ENCODE data around the gene ATP8A2.

ATP8A2 gene

DNA sequence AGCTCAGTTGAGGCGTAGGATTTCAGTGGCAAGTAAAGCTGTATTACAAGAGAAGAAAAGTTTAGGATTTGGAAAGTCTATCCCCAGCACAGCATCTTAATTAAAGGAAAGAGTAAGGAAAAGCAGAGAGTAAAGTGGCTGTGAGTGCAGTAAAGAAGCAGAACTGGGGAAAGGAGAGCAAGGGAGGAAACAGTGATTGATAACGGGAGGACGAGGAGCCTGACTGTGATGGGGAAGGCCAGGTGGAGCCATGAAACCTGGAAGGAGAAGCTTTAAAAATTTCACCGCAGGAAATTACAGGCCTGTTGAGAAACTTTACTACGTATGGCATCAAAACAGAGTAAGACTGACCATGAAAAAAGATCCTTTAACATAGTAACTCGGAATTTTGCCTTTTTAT is 504.5 kb downstream of the ATP8A2 start:
- no peak for DNase-seq (ENCODE audit: low read depth)
- H3K4me3 ChIP-seq (replicated peaks; ENCODE audit: low read depth, low read length) = no peak overlapping the region
- TF ChIP-seq, protein P1, sequence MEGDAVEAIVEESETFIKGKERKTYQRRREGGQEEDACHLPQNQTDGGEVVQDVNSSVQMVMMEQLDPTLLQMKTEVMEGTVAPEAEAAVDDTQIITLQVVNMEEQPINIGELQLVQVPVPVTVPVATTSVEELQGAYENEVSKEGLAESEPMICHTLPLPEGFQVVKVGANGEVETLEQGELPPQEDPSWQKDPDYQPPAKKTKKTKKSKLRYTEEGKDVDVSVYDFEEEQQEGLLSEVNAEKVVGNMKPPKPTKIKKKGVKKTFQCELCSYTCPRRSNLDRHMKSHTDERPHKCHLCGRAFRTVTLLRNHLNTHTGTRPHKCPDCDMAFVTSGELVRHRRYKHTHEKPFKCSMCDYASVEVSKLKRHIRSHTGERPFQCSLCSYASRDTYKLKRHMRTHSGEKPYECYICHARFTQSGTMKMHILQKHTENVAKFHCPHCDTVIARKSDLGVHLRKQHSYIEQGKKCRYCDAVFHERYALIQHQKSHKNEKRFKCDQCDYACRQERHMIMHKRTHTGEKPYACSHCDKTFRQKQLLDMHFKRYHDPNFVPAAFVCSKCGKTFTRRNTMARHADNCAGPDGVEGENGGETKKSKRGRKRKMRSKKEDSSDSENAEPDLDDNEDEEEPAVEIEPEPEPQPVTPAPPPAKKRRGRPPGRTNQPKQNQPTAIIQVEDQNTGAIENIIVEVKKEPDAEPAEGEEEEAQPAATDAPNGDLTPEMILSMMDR (IDR thresholded peaks at IDR 0.05; ENCODE audit: low read length, missing control alignments) = no peak

DNA sequence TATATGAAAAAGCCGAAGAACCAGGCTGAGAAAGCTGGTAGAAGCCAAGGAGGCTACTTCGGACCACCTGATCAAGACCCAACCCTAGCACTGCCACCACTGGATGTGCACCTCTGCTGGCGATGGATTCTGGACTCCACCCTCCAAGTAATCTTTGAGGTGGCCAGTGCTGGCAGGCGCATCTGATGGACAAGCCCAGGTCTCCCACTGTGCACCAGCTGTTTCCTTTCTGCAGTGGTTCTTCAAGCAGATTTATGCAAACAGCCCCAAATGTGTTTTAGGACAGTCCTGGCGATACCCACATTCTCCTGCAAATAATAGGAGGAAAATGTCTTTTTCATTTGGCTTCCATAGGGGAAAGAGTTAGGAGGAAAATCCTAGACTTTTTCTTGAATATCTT is 507.7 kb downstream of the ATP8A2 start:
- no peak for DNase-seq (ENCODE audit: low read depth)
- H3K4me3 ChIP-seq (replicated peaks; ENCODE audit: low read depth, low read length) = no peak overlapping the region
- TF ChIP-seq, protein P1 (IDR thresholded peaks at IDR 0.05; ENCODE audit: low read length, missing control alignments) = no peak

DNA sequence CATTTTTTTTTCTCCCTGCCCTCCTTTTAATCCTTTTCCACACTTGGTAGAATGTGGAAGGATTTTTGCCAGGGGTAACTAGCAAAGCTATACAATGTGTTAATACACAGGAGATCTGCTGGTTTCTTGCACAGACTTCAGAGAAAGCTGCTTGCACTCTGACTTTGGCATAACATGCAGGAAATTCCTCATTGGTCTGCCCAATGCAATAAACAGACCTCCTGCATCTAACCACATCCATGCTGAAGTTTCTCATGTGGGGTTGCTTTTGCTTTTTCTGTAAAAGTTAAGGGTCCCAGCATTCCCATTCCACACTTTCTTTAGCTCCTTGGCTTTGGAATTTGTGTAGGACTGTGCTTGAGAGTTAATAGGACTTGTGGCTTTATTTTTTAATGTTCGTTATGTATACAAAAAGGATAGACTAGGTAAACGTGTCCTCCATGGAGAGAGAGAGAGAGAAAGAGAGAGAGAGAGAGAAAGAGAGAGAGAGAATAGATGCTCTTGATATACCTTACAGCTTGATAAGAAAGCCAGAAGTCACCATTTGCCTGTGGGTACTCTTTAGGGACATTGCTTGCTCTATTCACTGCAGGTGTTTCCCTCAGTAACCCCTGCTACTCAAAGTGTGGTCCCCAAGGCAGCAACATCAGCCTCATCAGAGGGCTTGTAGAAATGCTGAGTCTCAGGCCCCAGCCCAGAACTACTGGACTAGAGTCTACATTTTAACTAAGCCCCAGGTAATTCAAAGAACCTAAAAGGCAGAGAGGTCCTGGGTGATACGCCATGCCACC is 509.6 kb downstream of the ATP8A2 start:
- no peak for DNase-seq (ENCODE audit: low read depth)
- TF ChIP-seq, protein P1 (IDR thresholded peaks at IDR 0.05; ENCODE audit: low read length, missing control alignments) = no peak
- no peak overlapping the region for H3K4me3 ChIP-seq (replicated peaks; ENCODE audit: low read depth, low read length)

DNA sequence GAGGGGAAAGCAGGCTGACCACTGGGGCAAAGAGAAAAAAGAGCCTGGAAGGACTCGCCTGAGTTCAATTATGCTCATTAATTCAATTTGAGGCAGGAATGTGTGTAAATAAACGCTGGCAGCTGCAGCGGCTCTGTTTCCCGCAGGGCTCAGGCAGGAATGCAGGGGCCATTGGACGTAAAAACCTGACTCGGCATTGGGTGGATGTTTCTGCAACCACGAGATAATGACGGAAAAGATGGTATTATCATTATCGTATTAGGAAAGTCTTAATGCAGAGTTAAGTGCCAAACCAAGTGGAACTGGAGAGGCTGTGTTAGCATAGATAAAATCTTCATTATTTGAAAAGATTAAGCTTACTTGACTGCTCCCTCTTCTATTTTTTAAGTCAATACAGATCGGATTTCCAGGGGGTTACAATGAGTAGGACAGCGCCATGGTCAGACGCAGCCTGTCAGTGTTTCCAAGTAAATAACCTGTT is 510.2 kb downstream of the ATP8A2 start:
- no peak overlapping the region for H3K4me3 ChIP-seq (replicated peaks; ENCODE audit: low read depth, low read length)
- no peak for DNase-seq (ENCODE audit: low read depth)
- TF ChIP-seq, protein P1 (IDR thresholded peaks at IDR 0.05; ENCODE audit: low read length, missing control alignments) = no peak

DNA sequence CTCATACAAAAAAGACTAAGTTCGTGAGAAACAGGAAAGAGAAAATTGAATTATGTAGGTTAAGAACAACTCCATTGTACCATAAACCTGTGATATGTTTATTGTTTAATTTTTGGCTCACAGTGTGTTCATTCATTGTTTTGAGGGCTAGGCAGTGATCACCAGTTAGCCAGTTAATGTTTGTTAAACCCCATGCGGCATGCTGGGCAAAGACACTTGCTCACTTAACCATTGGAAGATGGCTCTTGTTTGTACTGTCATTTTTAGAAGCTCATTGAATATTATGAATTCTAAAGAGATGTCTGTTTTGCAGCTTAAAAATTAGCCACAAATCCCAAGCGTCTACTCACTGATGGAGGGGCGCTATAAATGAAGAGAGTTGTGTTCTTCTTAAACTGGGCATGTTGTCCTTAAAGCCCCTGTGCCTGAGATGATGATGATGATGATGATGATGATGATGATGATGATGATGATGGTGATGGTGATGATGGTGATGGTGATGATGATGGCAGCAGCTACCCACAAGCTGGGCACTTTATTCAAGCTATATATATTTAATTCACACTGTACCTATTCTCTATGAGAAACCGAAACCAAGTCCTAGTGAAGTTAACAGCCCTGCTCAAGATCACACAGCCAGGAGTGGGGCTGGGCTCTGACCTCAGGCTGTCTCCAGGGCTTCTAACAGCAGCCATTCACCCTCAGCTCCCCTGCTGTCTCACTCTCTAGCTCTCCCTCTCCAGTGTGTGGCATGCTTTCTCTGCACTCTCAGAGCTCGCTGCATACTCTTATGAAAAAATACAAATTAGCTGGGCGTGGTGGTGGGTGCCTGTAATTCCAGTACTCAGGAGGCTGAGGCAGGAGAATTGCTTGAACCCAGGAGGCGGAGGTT is 510.9 kb downstream of the ATP8A2 start:
- DNase-seq (ENCODE audit: low read depth) = no peak

DNA sequence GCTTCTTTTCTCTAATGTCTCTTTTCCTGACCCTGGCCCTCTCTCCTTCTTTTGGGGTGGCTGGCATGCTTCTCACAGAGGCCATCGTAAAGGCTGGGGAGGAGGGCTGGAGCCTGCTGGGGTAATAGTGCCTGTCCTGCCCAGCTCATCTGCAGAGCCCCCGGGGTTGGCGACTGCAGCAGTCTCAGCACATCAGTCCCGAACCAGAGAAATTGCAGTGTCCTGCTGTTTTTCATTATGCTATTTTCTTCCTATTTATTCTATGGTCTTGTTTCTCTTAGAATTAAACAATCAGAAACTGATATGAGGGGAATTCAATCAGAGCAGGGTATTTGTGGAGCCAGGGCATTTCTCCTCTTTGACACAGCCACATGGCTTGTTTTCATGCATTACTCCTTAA is 513.6 kb downstream of the ATP8A2 start:
- DNase-seq (ENCODE audit: low read depth) = no peak
- TF ChIP-seq, protein P1 (IDR thresholded peaks at IDR 0.05; ENCODE audit: low read length, missing control alignments) = no peak
- no peak overlapping the region for H3K4me3 ChIP-seq (replicated peaks; ENCODE audit: low read depth, low read length)

More for the DNA sequence above, 510.9 kb downstream of the ATP8A2 start:
- H3K4me3 ChIP-seq (replicated peaks; ENCODE audit: low read depth, low read length) = no peak overlapping the region
- TF ChIP-seq, protein P1 (IDR thresholded peaks at IDR 0.05; ENCODE audit: low read length, missing control alignments) = no peak
